Suppressor macrophage treated with lipopolysaccharide for 1 hour (primary cell): Measurements from ENCODE around the gene KIF26A.

Experiments used
- DNase-seq, 3 donors: peaks; one replicate each; pipeline ENCODE4 v3.0.0-alpha.2; 2020 to 2022

Gene KIF26A

GRCh38 chr14:104138098-104138717 is at the start of gene KIF26A:
KIF26A (plus strand) TSS chr14:104138587; CDS start chr14:104138723, 136 bp downstream.
- DNase-seq, result peak in 1 of 3 donors; percentile 39

- no peak for DNase-seq
Observed at GRCh38 chr14:104090071-104090748, 48.2 kb upstream of the KIF26A start.

GRCh38 chr14:104091061-104091926 is 47.1 kb upstream of the KIF26A start:
- DNase-seq, result no peak

DNA sequence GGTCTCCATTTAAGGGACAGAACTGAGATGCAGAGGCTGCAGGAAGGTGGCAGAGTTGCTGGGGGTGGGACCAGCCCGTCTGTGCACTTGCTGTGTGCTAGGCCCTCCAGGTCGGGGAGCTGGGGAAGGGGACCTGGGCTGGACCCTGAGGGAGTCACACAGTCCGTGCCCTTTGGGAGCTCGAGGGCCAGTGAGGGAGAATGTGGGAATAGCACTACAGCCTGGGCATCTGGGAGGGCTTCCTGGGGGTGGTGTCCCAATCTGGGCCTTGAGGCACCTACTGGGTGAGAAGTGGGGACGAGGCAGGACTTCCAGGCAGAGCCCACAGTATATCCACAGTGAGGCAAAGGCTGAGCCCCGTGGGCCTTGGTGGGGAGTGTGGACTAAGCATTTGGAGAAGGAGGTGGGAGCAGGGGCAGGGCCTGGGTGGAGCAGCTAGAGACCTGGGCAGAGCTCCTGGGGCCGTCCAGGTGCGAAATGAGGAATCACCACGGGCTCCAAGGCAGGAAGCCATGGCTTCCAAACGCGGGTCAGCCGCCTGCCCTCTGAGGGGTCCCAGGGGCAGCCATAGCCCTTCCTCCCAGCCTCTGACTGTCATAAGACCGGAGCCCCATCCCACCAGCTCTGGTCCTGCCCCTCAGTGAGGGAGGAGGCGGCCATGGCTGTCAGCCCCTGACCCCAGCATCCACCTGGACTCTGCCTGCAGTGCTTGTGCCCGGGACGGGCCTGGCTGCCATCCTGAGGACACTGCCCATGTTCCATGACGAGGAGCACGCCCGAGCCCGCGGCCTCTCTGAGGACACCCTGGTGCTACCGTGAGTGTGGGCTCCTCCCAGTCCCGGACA is 46.2 kb upstream of the KIF26A start:
- no peak for DNase-seq

GRCh38 chr14:104092931-104093365 is 45.4 kb upstream of the KIF26A start:
- no peak for DNase-seq

DNA sequence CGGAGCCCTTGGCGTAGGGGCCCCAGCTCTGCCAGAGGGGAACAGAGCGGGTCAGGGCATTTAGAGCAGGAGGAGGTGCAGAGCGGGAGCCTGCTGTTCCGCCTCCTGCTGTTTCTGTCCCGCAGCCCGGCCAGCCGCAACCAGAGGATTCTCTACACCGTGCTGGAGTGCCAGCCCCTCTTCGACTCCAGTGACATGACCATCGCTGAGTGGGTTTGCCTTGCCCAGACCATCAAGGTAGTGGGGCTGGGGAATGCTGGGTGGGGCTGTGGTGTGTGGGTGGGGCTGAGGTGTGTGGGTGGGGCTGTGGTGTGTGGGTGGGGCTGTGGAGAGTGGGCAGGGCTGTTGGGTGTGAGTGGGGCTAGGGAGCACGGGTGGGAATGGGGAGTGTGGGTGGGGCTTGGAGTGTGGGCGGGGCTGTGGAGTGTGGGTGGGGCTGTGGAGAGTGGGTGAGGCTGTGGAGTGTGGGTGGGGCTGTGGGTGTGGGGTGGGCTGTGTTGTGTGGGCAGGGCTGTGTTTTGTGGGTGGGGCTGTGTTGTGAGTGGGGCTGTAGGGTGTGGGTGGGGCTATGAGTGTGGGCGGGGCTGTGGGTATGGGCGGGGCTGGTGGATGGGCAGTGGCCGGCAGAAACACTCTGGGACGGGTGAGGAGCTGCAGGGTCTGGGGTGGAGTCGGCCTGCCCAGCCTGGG is 44.9 kb upstream of the KIF26A start:
- peak in 1 of 3 donors; percentile 9 for DNase-seq

- DNase-seq, result no peak
Observed at GRCh38 chr14:104094056-104094708, 44.2 kb upstream of the KIF26A start.

DNA sequence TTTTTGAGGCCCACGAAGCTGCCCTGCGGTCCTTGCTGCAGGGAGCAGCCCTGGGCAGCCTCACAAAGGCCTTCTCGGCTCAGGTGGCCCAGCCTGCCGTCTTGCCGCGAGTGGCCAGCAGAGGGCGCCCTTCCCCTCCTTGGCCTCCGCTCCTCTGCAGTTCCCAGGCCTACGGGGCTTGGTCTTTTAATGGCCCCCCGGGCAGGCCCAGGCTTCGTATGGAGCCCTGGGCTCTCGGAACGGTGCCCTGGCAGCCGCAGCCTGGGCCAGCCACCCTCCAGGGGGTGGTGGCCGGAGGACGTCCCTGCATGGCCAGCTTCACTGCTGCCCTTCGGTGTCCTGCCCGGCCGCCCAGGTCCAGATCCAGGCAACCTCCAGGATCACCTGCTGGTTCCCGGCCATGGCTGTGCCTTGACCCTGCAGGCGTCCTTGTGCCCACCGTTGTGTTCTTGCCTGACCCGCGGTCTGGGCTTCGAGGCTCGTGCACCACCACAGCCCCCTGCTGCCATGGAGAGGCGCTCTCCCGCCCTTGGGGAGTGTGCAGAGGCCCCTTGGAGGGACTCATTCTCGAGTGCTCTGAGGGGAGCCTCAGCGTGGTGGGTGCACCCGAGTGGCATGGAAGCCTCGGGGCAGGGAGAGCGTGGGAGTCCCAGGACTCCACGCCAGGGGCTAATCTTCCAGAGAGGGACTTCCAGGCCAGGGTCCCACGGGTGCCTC is 43.5 kb upstream of the KIF26A start:
- DNase-seq, result peak; percentile 52 to 80 (median 71)

DNA sequence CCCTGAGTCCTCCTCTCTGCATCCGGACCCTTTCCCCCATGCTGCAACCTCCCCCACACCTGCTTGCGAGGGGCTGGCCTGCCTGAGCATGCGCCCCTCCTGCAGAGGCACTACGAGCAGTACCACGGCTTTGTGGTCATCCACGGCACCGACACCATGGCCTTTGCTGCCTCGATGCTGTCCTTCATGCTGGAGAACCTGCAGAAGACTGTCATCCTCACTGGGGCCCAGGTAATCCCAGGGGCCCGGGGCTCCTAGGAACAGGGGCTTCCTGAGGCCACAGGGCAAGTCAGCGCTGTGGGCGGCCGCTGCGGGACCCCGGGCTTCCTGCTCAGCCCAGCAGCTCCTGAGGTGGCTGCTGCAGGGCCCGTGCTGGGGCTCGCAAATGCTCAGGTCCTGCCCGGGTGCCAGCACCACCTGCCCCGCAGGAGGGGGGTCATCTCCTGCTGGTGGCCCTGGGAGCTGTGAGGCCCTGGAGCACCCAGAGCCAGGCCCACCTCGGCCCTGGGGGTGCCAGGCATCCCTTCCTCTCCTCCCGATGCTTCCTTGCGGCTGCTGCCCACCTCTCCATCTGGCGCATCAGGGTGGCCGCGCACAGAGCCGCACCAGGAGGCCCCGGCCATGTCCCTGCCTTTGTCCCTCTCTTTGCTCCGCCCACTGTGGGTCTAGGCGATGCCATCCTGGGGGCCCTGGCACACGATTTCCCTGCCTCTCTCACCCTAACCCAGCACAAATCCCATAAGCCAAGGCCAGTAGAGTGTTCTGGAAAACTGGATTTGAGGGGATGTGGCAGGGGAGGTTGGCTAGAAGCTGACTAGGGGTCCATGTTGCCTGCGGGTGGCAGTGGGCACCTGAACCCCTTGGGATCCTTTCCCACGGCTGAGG is 42.7 kb upstream of the KIF26A start:
- DNase-seq, result no peak

GRCh38 chr14:104096318-104096717 is 42.1 kb upstream of the KIF26A start:
- DNase-seq, result no peak

GRCh38 chr14:104096751-104097700 is 41.4 kb upstream of the KIF26A start:
- DNase-seq, result peak in 1 of 3 donors; percentile 20

- no peak for DNase-seq
Observed at GRCh38 chr14:104098272-104099095, 39.9 kb upstream of the KIF26A start.

- DNase-seq, result no peak
Observed at GRCh38 chr14:104099096-104100041, 39.0 kb upstream of the KIF26A start.

GRCh38 chr14:104100171-104101085 is 38.0 kb upstream of the KIF26A start:
- no peak for DNase-seq

DNA sequence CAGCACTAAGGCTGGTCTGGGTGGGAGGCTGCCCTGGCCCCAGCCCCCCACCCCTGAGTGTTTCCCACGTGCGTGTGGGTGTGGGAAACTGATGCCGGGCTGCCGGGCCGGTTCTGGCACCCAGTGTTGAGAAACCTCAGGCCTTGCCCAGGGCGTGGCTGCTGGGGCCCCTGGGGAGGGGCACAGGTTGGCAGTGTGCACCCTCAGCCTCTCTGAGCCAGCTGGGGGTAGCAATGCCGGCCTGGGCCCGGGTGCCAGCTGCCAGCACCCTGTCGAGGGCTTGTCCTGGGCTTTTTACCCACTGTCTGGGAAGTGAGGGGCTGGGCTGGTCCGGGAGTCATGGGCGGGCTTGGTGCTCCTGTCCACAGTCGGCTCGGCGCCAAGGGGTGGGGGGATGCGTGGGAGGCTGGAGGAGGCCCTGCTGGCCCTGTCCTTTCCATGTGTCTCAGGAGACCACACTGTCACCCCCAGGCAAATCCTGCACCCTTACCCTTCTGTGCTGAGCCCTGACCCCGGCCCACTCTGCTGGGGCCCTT is 37.2 kb upstream of the KIF26A start:
- no peak for DNase-seq
